Stimulated activated CD4-positive, alpha-beta T cell treated with anti-CD3 and anti-CD28 coated beads, TNF-alpha, amount 100 ng/mL, for 48 hours (primary cell): ENCODE measurements around the gene CGNL1.

Experiments used
- DNase-seq, 3 donors: peaks; one replicate each; pipeline ENCODE4 v3.0.0-alpha.2; 2020; ENCODE audit warnings: low read depth in 3 of 3

Gene CGNL1

GRCh38 chr15:57375827-57376695, at the start of gene CGNL1:
TSS of gene CGNL1 (plus strand) at chr15:57376505. CDS start at chr15:57438000, 61,495 bp downstream.
- DNase-seq: no peak

DNA sequence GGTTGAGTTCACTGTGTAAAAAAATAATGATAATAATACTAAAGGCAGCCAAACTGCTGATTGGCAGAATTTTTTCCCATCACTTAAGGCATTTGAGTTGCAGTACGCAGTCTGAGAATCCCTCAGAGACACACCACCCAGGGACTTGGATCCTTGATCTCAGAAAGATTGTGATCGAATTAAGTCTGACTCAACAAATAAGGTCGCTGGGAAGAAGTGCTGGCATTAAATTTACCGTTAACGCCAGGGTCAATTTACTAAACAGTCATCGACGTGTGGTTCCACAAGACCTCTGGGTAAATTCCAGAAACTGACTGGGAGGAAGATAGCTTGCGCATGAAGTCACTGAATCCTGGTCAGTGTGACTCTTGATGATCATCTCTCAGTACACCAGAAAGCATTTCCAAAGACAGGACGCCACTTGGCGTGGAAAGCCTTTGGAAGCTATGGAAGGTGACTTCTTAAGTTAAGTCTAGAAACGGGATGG, 48.3 kb upstream of the CGNL1 start:
- DNase-seq: no peak

- DNase-seq: no peak
Observed at GRCh38 chr15:57328479-57328878, 47.8 kb upstream of the CGNL1 start.

DNA sequence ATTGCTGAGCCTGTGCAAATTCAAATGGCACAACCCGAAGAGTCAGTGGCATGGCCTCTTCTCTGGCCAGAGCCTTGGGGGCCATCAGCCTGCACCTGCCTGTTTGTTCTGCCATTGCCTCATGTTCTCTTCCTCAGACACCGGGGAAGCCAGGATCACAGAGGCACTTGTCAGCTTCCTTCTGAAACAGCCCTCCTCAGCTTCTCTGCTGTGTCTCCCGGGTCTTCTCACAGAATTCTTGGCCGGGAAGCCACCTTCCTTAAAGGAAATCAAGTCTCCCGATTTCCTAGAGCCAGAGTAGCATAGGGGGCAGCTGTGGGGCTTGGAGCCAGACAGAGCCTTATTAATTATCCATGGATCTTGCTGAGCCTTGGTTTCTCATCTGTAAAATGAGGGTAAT, 47.4 kb upstream of the CGNL1 start:
- no peak for DNase-seq

GRCh38 chr15:57329582-57330367, 46.5 kb upstream of the CGNL1 start:
- DNase-seq: no peak

- no peak for DNase-seq
Observed at GRCh38 chr15:57330619-57331340, 45.5 kb upstream of the CGNL1 start.

GRCh38 chr15:57332326-57332725, 44.0 kb upstream of the CGNL1 start:
- DNase-seq: no peak

- DNase-seq: no peak
Observed at GRCh38 chr15:57333487-57333886, 42.8 kb upstream of the CGNL1 start.

GRCh38 chr15:57334257-57334656, 42.0 kb upstream of the CGNL1 start:
- DNase-seq: no peak

DNA sequence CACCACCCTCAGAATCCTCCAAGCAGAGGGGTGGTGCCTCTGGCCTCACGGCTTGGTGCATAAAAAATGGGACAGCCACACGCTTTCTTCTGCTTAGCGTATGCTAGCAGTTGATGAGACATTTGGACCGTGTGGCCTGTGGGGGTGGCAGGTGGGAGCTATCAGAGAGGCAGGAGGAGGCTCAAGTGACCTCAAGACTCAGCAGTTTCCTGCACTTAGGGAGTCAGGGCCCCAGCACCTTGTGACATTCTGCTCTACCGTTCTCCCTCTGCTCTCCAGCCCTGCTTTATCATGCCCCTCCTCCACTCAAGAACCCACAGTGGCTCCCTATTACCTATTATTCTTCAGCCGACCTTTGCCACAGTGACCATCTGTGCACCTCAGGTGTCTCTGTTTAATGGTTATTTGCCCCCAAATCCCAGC, 41.0 kb upstream of the CGNL1 start:
- DNase-seq: no peak

DNA sequence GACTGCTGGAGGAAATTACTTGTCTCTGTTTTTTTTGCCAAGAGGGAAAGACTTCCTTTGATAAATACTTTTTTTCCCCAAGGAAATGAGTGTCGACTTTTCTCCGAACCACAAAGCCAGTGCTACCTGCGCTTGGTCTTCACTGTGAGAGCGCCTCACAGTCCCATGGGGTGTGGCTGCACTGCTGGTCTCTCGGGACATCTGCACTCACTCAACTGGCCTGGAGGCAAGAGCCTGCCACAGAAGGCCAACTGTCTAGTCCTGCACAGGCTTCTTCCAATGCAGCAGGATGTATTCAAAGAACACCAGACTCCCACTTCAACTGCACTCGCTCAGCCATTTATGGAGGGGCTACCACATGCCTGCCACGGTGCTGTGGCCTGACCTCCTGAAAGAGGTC, 40.6 kb upstream of the CGNL1 start:
- DNase-seq: no peak

DNA sequence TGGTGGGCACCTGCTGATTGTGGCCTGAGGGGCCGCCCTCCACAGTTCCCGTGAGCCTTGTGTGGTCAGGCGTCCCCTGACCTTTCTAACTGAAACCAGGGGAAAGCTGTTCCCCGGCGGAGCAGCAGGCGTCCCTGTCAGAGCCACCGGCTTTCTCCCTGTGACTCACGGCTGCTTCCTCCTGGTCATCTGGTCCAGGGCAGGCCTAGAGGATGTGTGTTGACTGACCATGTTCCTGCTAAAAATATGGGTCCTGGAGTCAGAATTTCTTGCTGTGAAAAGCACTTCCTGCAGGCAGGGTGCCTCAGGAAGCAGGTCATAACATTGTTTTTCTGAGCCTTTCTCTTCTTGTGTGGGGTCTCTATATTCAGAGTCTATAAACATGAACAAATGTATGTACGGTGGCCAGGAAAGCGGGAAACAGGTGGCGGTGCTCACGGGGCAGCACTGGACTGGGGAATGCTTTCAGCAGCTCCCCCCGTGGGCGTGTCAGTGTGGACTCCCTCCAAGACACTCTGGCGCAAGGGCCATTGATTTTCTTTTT, 38.4 kb upstream of the CGNL1 start:
- no peak for DNase-seq

- no peak for DNase-seq
Observed at GRCh38 chr15:57339321-57339720, 37.0 kb upstream of the CGNL1 start.

- no peak for DNase-seq
Observed at GRCh38 chr15:57340682-57341259, 35.5 kb upstream of the CGNL1 start.

DNA sequence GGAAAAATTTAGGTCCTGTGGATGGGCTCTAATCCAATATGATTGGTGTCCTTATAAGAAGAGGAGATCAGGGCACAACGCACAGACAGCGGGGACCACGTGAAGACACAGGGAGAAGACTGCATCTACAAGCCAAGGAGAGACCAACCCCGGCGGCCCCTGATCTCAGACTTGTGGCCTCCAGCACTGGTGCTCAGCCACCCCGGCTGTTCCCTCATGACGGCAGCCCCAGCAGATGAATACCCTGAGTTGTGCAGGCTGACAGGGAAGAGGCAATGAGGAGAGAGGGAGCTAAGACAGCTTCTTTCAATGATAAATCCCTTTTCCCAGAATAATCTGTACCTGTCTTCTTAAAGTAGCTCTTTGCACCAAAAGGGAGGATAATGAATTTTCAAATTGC, 33.3 kb upstream of the CGNL1 start:
- no peak for DNase-seq

DNA sequence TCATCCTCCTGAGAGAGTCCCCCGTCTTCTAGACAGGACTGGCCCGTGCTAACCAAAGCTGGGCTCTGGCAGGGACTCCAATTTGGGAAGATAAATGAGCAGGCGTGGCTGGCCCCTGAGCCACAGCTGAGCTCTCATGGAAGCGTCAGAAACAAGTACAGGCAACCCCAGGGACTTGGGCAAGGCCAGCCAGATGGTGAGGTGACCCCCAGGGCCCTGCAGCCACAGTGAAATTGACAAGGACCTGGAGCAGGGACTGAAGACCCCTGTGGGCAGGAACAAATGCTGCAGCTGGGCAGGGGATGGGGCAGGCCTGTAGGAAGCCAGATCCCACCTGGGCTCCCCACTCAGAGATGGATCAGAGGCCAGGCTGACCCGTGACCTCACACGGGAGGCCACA, 32.8 kb upstream of the CGNL1 start:
- no peak for DNase-seq

GRCh38 chr15:57344282-57344681, 32.0 kb upstream of the CGNL1 start:
- no peak for DNase-seq

DNA sequence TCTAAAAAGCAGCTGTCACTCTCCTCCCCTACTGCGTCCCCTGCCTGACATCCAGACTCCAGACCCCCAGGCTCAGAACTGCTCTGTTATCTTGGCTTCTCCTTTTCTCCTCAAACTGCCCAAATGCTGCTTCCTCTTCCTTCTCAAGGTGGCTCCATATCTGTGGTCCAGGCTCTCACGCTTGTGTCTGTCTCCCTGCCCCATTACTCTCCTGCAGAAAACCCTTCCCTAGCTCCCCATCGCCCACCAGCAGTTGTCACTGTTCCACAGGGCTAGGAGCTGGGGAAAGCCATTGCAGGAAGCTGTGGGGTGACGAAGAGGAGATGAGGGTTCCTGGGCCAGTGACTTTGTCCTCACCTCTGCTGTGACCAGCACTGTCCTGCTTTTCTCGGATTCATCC, 30.7 kb upstream of the CGNL1 start:
- DNase-seq: no peak

DNA sequence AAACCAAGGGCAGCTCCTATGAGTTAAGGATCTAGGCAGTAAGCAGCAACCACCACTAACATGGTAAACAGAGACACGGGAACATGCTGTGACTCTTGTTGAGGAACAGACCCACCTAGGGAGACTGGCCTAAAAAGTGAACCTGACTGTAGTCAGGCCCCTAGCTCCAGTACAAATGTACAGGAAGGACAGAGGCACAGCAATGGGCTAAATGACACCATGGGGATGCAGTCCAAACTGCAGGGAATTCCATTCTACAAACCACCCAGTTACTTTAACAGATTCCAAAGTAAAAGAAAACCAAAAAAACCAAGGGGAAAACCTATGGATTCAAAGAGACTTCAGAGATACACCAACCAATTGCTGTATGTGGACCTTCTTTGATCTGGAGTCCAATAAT, 28.2 kb upstream of the CGNL1 start:
- no peak for DNase-seq

- no peak for DNase-seq
Observed at GRCh38 chr15:57352535-57353316, 23.6 kb upstream of the CGNL1 start.

- no peak for DNase-seq
Observed at GRCh38 chr15:57353317-57353804, 22.9 kb upstream of the CGNL1 start.
